CD14-positive monocyte (primary cell): ENCODE data around the gene POLR3A. TPM values are rescaled to one million over a fixed set of nuclear protein-coding genes. Genes with fewer than 3 reads are reported as not detected.
"Not testable (repeated sequence)": the region's sequence is repeated elsewhere in the genome, so short reads cannot be mapped to it uniquely, and the experiment has no call there.

Experiments used
- DNase-seq, 3 donors: peaks; one replicate each; pipeline ENCODE4 v3.0.0-alpha.2; 2011 to 2022
- H2AFZ ChIP-seq: 2 replicates; pipeline ENCODE4 v1.6.0; 2012; ENCODE audit warnings: mild to moderate bottlenecking, low read depth, low read length, inconsistent platforms; ENCODE audit not compliant: insufficient read depth, poor library complexity, severe bottlenecking
- H3K27ac ChIP-seq, 2 donors: 1 replicate in 1 of 2; 2 replicates in 1 of 2; pipeline ENCODE4 v1.5.1; 2012 to 2013; ENCODE audit warnings: low read length in 2 of 2, control low read depth in 1 of 2, inconsistent platforms in 1 of 2, low read depth in 1 of 2, mild to moderate bottlenecking in 1 of 2
- H3K27me3 ChIP-seq, 2 donors: one replicate each; pipeline versions ENCODE4 v1.6.0 to v1.6.1; 2011 to 2013; ENCODE audit warnings: low read length in 2 of 2; ENCODE audit not compliant: control insufficient read depth in 2 of 2, insufficient read depth in 2 of 2
- H3K36me3 ChIP-seq, 2 donors: replicated peaks in 1 of 2; 1 replicate in 1 of 2; 2 replicates in 1 of 2; pipeline versions ENCODE4 v1.5.1 to v1.6.1; 2012 to 2013; ENCODE audit warnings: low read length in 2 of 2, control low read depth in 1 of 2, inconsistent platforms in 1 of 2, mild to moderate bottlenecking in 1 of 2; ENCODE audit not compliant: insufficient read depth in 2 of 2, control insufficient read depth in 1 of 2
- H3K4me1 ChIP-seq, 2 donors: 1 replicate in 1 of 2; 2 replicates in 1 of 2; pipeline versions ENCODE4 v1.5.1 to v1.6.1; 2012 to 2013; ENCODE audit warnings: low read length in 2 of 2, control low read depth in 1 of 2, inconsistent platforms in 1 of 2, mild to moderate bottlenecking in 1 of 2, moderate library complexity in 1 of 2; ENCODE audit not compliant: insufficient read depth in 2 of 2, control insufficient read depth in 1 of 2
- H3K4me2 ChIP-seq: replicated peaks from 2 replicates; pipeline ENCODE3; 2012; ENCODE audit warnings: low read length, moderate library complexity, mild to moderate bottlenecking; ENCODE audit not compliant: poor library complexity, severe bottlenecking; ENCODE audit errors: extremely low read depth
- H3K4me3 ChIP-seq, 3 experiments: fragments of 200-600 bp in 1 of 3; sonication (generic) in 1 of 3; replicated peaks in 1 of 3; 1 replicate in 2 of 3; 2 replicates in 1 of 3; pipeline ENCODE4 v1.5.1; 2011 to 2013; ENCODE audit warnings: low read length in 3 of 3, mild to moderate bottlenecking in 3 of 3, control low read depth in 2 of 3, low read depth in 2 of 3, inconsistent platforms in 1 of 3, moderate library complexity in 1 of 3
- H3K79me2 ChIP-seq: 2 replicates; pipeline ENCODE4 v1.6.0; 2012; ENCODE audit warnings: mild to moderate bottlenecking, control low read depth, inconsistent platforms, low read length, moderate library complexity; ENCODE audit not compliant: insufficient read depth
- H3K9ac ChIP-seq: 2 replicates; pipeline ENCODE4 v1.6.0; 2017; ENCODE audit warnings: low read length, mild to moderate bottlenecking; ENCODE audit not compliant: insufficient read depth, poor library complexity, severe bottlenecking
- H3K9me3 ChIP-seq, 2 donors: replicated peaks in 1 of 2; 1 replicate in 1 of 2; 2 replicates in 1 of 2; pipeline versions ENCODE4 v1.5.1 to v1.6.1; 2012 to 2013; ENCODE audit warnings: low read length in 2 of 2, control low read depth in 1 of 2; ENCODE audit not compliant: control insufficient read depth in 1 of 2, insufficient read depth in 1 of 2
- H4K20me1 ChIP-seq: 2 replicates; pipeline ENCODE4 v1.6.0; 2012; ENCODE audit warnings: mild to moderate bottlenecking, low read length, control low read depth, moderate library complexity; ENCODE audit not compliant: insufficient read depth
- H3K27ac Mint-ChIP-seq, 7 donors: one replicate each; pipeline ENCODE4 v1.8.0; 2020; ENCODE audit warnings: mild to moderate bottlenecking in 7 of 7, mixed read lengths in 7 of 7, moderate library complexity in 6 of 7, inconsistent platforms in 2 of 7
- H3K27me3 Mint-ChIP-seq, 3 donors: one replicate each; pipeline ENCODE4 v1.8.0; 2021 to 2022; ENCODE audit warnings: low read depth in 3 of 3, mild to moderate bottlenecking in 3 of 3, mixed read lengths in 3 of 3, moderate library complexity in 3 of 3, inconsistent platforms in 1 of 3
- H3K36me3 Mint-ChIP-seq, 2 donors: one replicate each; pipeline ENCODE4 v1.8.0; 2020; ENCODE audit warnings: mixed read lengths in 2 of 2, inconsistent platforms in 1 of 2, mild to moderate bottlenecking in 1 of 2
- H3K4me1 Mint-ChIP-seq: one replicate; pipeline ENCODE4 v1.8.0; 2020; ENCODE audit warnings: mild to moderate bottlenecking, mixed read lengths
- H3K4me3 Mint-ChIP-seq, 2 donors: one replicate each; pipeline ENCODE4 v1.8.0; 2020; ENCODE audit warnings: mild to moderate bottlenecking in 2 of 2, mixed read lengths in 2 of 2, moderate library complexity in 1 of 2
- H3K9me3 Mint-ChIP-seq, 7 donors: one replicate each; pipeline ENCODE4 v1.8.0; 2020 to 2022; ENCODE audit warnings: mixed read lengths in 7 of 7, mild to moderate bottlenecking in 6 of 7, moderate library complexity in 6 of 7, inconsistent platforms in 2 of 7
- CTCF ChIP-seq: fragments of 200-600 bp; IDR thresholded peaks from one replicate; pipeline ENCODE4 v1.8.0; 2022; ENCODE audit warnings: antibody characterized with exemption, mild to moderate bottlenecking
- WGBS: methylation state at CpG from one replicate; pipeline ENCODE4 v1.1.5; 2013; ENCODE audit warnings: missing lambda C conversion rate; ENCODE audit not compliant: insufficient coverage; 5-methylcytosine and 5-hydroxymethylcytosine counted together
- intact Hi-C, 2 donors: fragments of 100-400 bp; cut with micrococcal nuclease; formaldehyde crosslinking; loops; one replicate each; pipeline versions ENCODE4 v1.15.0 to v1.15.1; 2023
- polyA plus RNA-seq, 3 donors: library from polyadenylated mRNA; depleted of rRNA in 1 of 3; unstranded in 2 of 3; stranded (reverse) in 1 of 3; fragments of 300-500 nt in 2 of 3; fragments of >200 nt in 1 of 3; fragmentation: Illumina TruSeq in 2 of 3; gene quantifications; 1 replicate in 2 of 3; 2 replicates in 1 of 3; pipeline ENCODE4 v1.2.3, GENCODE V29; 2012 to 2021

The POLR3A gene
- polyA plus RNA-seq, 3 donors, result 2.7 to 5.2 (median 4.7) TPM

GRCh38 chr10:78071140-78071856 is 42.0 kb upstream of the POLR3A start:
- H3K27ac ChIP-seq, result no peak overlapping the region
- no peak overlapping the region for H3K4me2 ChIP-seq
- H3K9ac ChIP-seq, result no peak overlapping the region
- Mint-ChIP-seq H3K9me3 (peaks cover 1 to 9% (median 4%) of the 10 kb centered on the region in 7 donors), H3K36me3 (no peaks in the 10 kb centered on the region), H3K27me3 (peaks cover 0 to 2% (median 0%) of the 10 kb centered on the region in 3 donors), H3K27ac (peak overlapping the region in 1 of 7 donors; percentile 70), H3K4me3 (no peak overlapping the region), H3K4me1 (no peaks in the 10 kb centered on the region)
- no peak overlapping the region for H3K4me3 ChIP-seq
- no peaks in the 10 kb centered on the region for H3K79me2 ChIP-seq
- TF ChIP-seq CTCF, result no peak
- no peak overlapping the region for H2AFZ ChIP-seq
- peaks cover 0 to under 1% of the 10 kb centered on the region in 2 donors for H3K9me3 ChIP-seq
- no peaks in the 10 kb centered on the region for H4K20me1 ChIP-seq
- WGBS, result 94% methylated on average over 3 of the region's 4 CpGs
- H3K27me3 ChIP-seq, result no peaks in the 10 kb centered on the region
- H3K36me3 ChIP-seq, result no peaks in the 10 kb centered on the region
- H3K4me1 ChIP-seq, result no peaks in the 10 kb centered on the region
- DNase-seq, result no peak
- intact Hi-C loops, result no loop called here

- H3K27ac ChIP-seq, result no peak overlapping the region
- Mint-ChIP-seq H3K36me3 (no peaks in the 10 kb centered on the region), H3K4me1 (no peaks in the 10 kb centered on the region), H3K27ac (peak overlapping the region in 1 of 7 donors; percentile 14), H3K4me3 (no peak overlapping the region), H3K9me3 (peaks cover 0 to 6% (median 0%) of the 10 kb centered on the region in 7 donors), H3K27me3 (peaks cover 0 to 2% (median 0%) of the 10 kb centered on the region in 3 donors)
- H4K20me1 ChIP-seq, result no peaks in the 10 kb centered on the region
- WGBS, result 93% methylated on average over 2 of the region's 5 CpGs
- H3K9me3 ChIP-seq, result no peaks in the 10 kb centered on the region
- TF ChIP-seq CTCF, result no peak
- H3K79me2 ChIP-seq, result no peaks in the 10 kb centered on the region
- no peaks in the 10 kb centered on the region for H3K36me3 ChIP-seq
- no peak overlapping the region for H2AFZ ChIP-seq
- no peak overlapping the region for H3K4me2 ChIP-seq
- H3K27me3 ChIP-seq, result no peaks in the 10 kb centered on the region
- H3K4me1 ChIP-seq, result no peaks in the 10 kb centered on the region
- no peak for DNase-seq
- no peak overlapping the region for H3K9ac ChIP-seq
- no peak overlapping the region for H3K4me3 ChIP-seq
- intact Hi-C loops, result no loop called here
These were observed 41.4 kb upstream of the POLR3A start for GRCh38 chr10:78070726-78071125.

DNA sequence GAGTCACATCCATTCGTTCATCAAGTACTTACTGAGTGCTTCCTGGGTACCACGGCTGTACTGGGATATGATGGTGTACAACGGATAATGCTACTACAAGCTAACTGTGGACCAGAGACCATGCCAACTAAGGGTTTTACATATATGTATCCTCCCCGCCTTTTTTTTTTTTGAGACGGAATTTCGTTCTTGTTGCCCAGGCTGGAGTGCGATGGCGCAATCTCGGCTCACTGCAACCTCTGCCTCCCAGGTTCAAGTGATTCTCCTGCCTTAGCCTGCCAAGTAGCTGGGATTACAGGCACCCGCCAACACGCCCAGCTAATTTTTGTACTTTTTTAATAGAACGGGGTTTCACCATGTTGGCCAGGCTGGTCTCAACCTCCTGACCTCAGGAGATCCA is 40.7 kb upstream of the POLR3A start:
- H3K4me1 Mint-ChIP-seq, H3K9me3 Mint-ChIP-seq, H3K9me3 ChIP-seq, H3K4me1 ChIP-seq, H3K9ac ChIP-seq, H2AFZ ChIP-seq, H3K4me3 ChIP-seq, H3K27me3 Mint-ChIP-seq, intact Hi-C loops, H4K20me1 ChIP-seq, H3K4me2 ChIP-seq, H3K27ac Mint-ChIP-seq, H3K79me2 ChIP-seq, H3K36me3 ChIP-seq, H3K36me3 Mint-ChIP-seq, H3K4me3 Mint-ChIP-seq, DNase-seq, H3K27me3 ChIP-seq, H3K27ac ChIP-seq: not testable (repeated sequence)
- 95% methylated on average over 11 of the region's 12 CpGs for WGBS
